ENCODE results near the gene SYNE1.

DNA sequence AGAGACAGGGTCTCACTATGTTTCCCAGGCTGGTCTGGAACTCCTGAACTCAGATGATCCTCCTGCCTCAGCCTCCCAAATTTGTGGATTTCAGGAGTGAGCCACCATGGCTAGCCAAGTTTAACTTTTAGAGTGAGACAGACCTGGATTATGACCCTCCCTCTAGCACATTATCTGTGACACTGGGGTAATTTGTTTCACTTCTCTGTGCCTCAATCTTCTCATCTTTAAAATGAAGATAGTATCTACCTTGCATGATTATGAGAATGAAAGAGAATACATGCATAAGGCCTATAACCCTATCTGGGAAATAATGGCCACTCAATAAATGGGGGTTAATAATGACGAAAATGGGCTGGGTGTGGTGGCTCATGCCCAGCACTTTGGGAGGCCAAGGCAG lies 373.6 kb downstream of the SYNE1 start:
- TF ChIP-seq, protein P1, sequence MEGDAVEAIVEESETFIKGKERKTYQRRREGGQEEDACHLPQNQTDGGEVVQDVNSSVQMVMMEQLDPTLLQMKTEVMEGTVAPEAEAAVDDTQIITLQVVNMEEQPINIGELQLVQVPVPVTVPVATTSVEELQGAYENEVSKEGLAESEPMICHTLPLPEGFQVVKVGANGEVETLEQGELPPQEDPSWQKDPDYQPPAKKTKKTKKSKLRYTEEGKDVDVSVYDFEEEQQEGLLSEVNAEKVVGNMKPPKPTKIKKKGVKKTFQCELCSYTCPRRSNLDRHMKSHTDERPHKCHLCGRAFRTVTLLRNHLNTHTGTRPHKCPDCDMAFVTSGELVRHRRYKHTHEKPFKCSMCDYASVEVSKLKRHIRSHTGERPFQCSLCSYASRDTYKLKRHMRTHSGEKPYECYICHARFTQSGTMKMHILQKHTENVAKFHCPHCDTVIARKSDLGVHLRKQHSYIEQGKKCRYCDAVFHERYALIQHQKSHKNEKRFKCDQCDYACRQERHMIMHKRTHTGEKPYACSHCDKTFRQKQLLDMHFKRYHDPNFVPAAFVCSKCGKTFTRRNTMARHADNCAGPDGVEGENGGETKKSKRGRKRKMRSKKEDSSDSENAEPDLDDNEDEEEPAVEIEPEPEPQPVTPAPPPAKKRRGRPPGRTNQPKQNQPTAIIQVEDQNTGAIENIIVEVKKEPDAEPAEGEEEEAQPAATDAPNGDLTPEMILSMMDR (IDR thresholded peaks at IDR 0.05; ENCODE audit: insufficient read depth, low read length), result no peak
- TF ChIP-seq, protein P2, sequence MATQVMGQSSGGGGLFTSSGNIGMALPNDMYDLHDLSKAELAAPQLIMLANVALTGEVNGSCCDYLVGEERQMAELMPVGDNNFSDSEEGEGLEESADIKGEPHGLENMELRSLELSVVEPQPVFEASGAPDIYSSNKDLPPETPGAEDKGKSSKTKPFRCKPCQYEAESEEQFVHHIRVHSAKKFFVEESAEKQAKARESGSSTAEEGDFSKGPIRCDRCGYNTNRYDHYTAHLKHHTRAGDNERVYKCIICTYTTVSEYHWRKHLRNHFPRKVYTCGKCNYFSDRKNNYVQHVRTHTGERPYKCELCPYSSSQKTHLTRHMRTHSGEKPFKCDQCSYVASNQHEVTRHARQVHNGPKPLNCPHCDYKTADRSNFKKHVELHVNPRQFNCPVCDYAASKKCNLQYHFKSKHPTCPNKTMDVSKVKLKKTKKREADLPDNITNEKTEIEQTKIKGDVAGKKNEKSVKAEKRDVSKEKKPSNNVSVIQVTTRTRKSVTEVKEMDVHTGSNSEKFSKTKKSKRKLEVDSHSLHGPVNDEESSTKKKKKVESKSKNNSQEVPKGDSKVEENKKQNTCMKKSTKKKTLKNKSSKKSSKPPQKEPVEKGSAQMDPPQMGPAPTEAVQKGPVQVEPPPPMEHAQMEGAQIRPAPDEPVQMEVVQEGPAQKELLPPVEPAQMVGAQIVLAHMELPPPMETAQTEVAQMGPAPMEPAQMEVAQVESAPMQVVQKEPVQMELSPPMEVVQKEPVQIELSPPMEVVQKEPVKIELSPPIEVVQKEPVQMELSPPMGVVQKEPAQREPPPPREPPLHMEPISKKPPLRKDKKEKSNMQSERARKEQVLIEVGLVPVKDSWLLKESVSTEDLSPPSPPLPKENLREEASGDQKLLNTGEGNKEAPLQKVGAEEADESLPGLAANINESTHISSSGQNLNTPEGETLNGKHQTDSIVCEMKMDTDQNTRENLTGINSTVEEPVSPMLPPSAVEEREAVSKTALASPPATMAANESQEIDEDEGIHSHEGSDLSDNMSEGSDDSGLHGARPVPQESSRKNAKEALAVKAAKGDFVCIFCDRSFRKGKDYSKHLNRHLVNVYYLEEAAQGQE (IDR thresholded peaks at IDR 0.05; ENCODE audit: insufficient replicate concordance, low read depth), result no peak
- no peak for TF ChIP-seq GABPA (IDR thresholded peaks at IDR 0.05; ENCODE audit: low read depth)
- TF ChIP-seq SPI1 (IDR thresholded peaks at IDR 0.05; ENCODE audit: borderline replicate concordance, low read depth), result no peak
- no peak for TF ChIP-seq POLR2AphosphoS5 (IDR thresholded peaks at IDR 0.05; ENCODE audit: low read depth)

Data from HL-60 (cell line).